ENCODE measurements around the gene DGCR8. TPM values are rescaled to one million over a fixed set of nuclear protein-coding genes. Genes with fewer than 3 reads are reported as not detected.

Gene DGCR8
- total RNA-seq, 1 donor from 2014 or later = 18.0 TPM

- no peak for TF ChIP-seq CTCF (IDR thresholded peaks at IDR 0.05)
- intact Hi-C loops (cut with DNase I) = no loop called here
- Histone ChIP-seq H3K4me3 (no peak overlapping the region), H3K27me3 (no peaks in the 10 kb centered on the region), H3K4me1 (peaks cover 11 to 17% of the 10 kb centered on the region in 2 donors), H3K9me3 (no peaks in the 10 kb centered on the region), H3K27ac (no peak overlapping the region), H3K36me3 (peaks cover 34 to 35% of the 10 kb centered on the region in 2 donors)
- DNase-seq (ENCODE audit: low spot score in 2 of 2) = no peak
These were observed 44.5 kb upstream of the DGCR8 start for GRCh38 chr22:20035375-20036083.

- no peak for DNase-seq (ENCODE audit: low spot score in 2 of 2)
- no peaks in the 10 kb centered on the region for H3K9me3 ChIP-seq
- no peak for TF ChIP-seq CTCF (IDR thresholded peaks at IDR 0.05)
- peaks cover 34 to 40% of the 10 kb centered on the region in 2 donors for H3K36me3 ChIP-seq
- no peaks in the 10 kb centered on the region for H3K27me3 ChIP-seq
- H3K4me1 ChIP-seq = peaks cover 11 to 17% of the 10 kb centered on the region in 2 donors
- no peak overlapping the region for H3K4me3 ChIP-seq
- H3K27ac ChIP-seq = no peak overlapping the region
- intact Hi-C loops (cut with DNase I) = no loop called here
These were observed 44.0 kb upstream of the DGCR8 start for GRCh38 chr22:20036084-20036482.

- peaks cover 11 to 17% of the 10 kb centered on the region in 2 donors for H3K4me1 ChIP-seq
- TF ChIP-seq CTCF (IDR thresholded peaks at IDR 0.05) = no peak
- H3K4me3 ChIP-seq = no peak overlapping the region
- H3K27ac ChIP-seq = no peak overlapping the region
- H3K9me3 ChIP-seq = no peaks in the 10 kb centered on the region
- intact Hi-C loops (cut with DNase I) = no loop called here
- DNase-seq (ENCODE audit: low spot score in 2 of 2) = no peak
- H3K27me3 ChIP-seq = no peaks in the 10 kb centered on the region
- H3K36me3 ChIP-seq = peaks cover 31 to 38% of the 10 kb centered on the region in 2 donors
These were observed 43.3 kb upstream of the DGCR8 start for GRCh38 chr22:20036535-20037392.

- Histone ChIP-seq H3K4me3 (no peak overlapping the region), H3K27me3 (no peaks in the 10 kb centered on the region), H3K27ac (no peak overlapping the region), H3K9me3 (no peaks in the 10 kb centered on the region), H3K4me1 (peaks cover 11 to 14% of the 10 kb centered on the region in 2 donors), H3K36me3 (peaks cover 30 to 37% of the 10 kb centered on the region in 2 donors)
- intact Hi-C loops (cut with DNase I) = no loop called here
- no peak for DNase-seq (ENCODE audit: low spot score in 2 of 2)
- TF ChIP-seq CTCF (IDR thresholded peaks at IDR 0.05) = no peak
These were observed 42.6 kb upstream of the DGCR8 start for GRCh38 chr22:20037419-20037818.

- Histone ChIP-seq H3K9me3 (no peaks in the 10 kb centered on the region), H3K4me3 (no peak overlapping the region), H3K27me3 (no peaks in the 10 kb centered on the region), H3K36me3 (peaks cover 41 to 43% of the 10 kb centered on the region in 2 donors), H3K4me1 (peaks cover 2% of the 10 kb centered on the region in 2 donors), H3K27ac (no peak overlapping the region)
- no peak for DNase-seq (ENCODE audit: low spot score in 2 of 2)
- intact Hi-C loops (cut with DNase I) = no loop called here
- no peak for TF ChIP-seq CTCF (IDR thresholded peaks at IDR 0.05)
These were observed 41.5 kb upstream of the DGCR8 start for GRCh38 chr22:20038574-20038973.
